ENCODE data around the gene GNB1L.

DNA sequence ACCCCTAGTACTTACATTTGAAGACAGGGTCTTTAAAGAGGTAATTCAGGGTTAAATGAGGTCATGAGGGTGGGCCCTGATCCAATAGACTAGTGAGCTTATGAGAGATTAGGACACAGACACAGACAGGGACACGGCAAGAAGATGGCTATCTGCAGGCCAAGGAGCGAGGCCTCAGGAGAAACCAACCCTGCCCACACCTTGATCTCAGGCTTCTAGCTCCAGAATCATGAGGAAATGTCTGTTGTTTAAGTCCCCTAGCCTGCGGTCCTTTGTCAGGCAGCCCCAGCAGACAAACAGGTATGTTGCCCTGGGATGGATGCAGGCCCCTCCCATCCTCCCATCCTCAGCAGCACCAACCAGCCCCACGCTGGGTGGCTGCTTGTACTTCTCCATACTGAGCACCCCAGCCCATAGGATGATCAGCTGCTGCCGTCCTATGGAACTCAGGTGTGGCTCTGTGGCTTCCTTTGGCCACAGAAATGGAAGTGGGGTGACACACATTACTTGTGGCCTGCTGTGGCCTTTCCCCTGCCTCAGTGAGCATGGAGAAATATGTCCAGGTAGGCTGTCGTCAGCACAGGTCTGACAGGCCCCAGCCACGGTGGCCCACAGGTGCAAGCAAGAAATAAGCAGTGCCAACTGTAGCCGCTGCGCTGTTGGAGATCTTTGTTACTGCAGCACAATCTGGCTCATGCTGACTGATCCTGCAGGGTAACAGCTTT lies 7.9 kb downstream of the GNB1L start:
- TF ChIP-seq ZNF396 (CRISPR knock-in tag; IDR thresholded peaks at IDR 0.05; ENCODE audit: borderline replicate concordance) (no peak), FOXP1 (CRISPR knock-in tag; IDR thresholded peaks at IDR 0.05; ENCODE audit: borderline replicate concordance) (no peak), JUN (CRISPR knock-in tag; IDR thresholded peaks at IDR 0.05) (no peak), CREB1 (CRISPR knock-in tag; IDR thresholded peaks at IDR 0.05) (no peak), FOXJ3 (CRISPR knock-in tag; IDR thresholded peaks at IDR 0.05; ENCODE audit: borderline replicate concordance) (no peak), FOXK1 (CRISPR knock-in tag; IDR thresholded peaks at IDR 0.05) (no peak), ZNF232 (CRISPR knock-in tag; IDR thresholded peaks at IDR 0.05) (no peak), NR2C2 (CRISPR knock-in tag; IDR thresholded peaks at IDR 0.05) (no peak)
- TF ChIP-seq, protein P1, sequence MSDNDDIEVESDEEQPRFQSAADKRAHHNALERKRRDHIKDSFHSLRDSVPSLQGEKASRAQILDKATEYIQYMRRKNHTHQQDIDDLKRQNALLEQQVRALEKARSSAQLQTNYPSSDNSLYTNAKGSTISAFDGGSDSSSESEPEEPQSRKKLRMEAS (CRISPR knock-in tag; IDR thresholded peaks at IDR 0.05), result no peak
- TF ChIP-seq, protein P2, sequence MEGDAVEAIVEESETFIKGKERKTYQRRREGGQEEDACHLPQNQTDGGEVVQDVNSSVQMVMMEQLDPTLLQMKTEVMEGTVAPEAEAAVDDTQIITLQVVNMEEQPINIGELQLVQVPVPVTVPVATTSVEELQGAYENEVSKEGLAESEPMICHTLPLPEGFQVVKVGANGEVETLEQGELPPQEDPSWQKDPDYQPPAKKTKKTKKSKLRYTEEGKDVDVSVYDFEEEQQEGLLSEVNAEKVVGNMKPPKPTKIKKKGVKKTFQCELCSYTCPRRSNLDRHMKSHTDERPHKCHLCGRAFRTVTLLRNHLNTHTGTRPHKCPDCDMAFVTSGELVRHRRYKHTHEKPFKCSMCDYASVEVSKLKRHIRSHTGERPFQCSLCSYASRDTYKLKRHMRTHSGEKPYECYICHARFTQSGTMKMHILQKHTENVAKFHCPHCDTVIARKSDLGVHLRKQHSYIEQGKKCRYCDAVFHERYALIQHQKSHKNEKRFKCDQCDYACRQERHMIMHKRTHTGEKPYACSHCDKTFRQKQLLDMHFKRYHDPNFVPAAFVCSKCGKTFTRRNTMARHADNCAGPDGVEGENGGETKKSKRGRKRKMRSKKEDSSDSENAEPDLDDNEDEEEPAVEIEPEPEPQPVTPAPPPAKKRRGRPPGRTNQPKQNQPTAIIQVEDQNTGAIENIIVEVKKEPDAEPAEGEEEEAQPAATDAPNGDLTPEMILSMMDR (IDR thresholded peaks at IDR 0.05), result no peak
- TF ChIP-seq, protein P3, sequence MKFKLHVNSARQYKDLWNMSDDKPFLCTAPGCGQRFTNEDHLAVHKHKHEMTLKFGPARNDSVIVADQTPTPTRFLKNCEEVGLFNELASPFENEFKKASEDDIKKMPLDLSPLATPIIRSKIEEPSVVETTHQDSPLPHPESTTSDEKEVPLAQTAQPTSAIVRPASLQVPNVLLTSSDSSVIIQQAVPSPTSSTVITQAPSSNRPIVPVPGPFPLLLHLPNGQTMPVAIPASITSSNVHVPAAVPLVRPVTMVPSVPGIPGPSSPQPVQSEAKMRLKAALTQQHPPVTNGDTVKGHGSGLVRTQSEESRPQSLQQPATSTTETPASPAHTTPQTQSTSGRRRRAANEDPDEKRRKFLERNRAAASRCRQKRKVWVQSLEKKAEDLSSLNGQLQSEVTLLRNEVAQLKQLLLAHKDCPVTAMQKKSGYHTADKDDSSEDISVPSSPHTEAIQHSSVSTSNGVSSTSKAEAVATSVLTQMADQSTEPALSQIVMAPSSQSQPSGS (CRISPR knock-in tag; IDR thresholded peaks at IDR 0.05; ENCODE audit: borderline replicate concordance, low read depth), result no peak

All from WTC11 (cell line).